K562 (cell line): Measurements from ENCODE around the gene MYCBP. TPM values are rescaled to one million over a fixed set of nuclear protein-coding genes. Genes with fewer than 3 reads are reported as not detected.

Experiments
- ELF4 ChIP-seq: fragments of 450-650 bp; formaldehyde crosslinking; IDR thresholded peaks from 2 replicates; pipeline ENCODE4 v1.4.0; 2022; ENCODE audit warnings: missing genetic modification characterization
- EWSR1 ChIP-seq: fragments of 450-650 bp; IDR thresholded peaks from 2 replicates; pipeline ENCODE4 v1.6.1; 2018; ENCODE audit warnings: borderline replicate concordance, mild to moderate bottlenecking, low read depth, moderate library complexity; ENCODE audit not compliant: partially characterized antibody
- FOSL1 ChIP-seq: fragments of 200-800 bp; sonication (Bioruptor generic); conservative IDR thresholded peaks from 2 replicates; pipeline ENCODE4 v1.6.1; 2016; ENCODE audit warnings: missing genetic modification characterization, missing compliant biosample characterization
- HCFC1 ChIP-seq: IDR thresholded peaks from 2 replicates; pipeline ENCODE4 v1.6.1; 2012; ENCODE audit warnings: low read depth, low read length, improper control_type of control experiment
- KAT8 ChIP-seq: fragments of 450-650 bp; IDR thresholded peaks from 2 replicates; pipeline ENCODE4 v1.6.1; 2016; ENCODE audit warnings: low read depth, mild to moderate bottlenecking
- KDM2B ChIP-seq: fragments of 250-450 bp; sonication (Bioruptor Pico); IDR thresholded peaks from 2 replicates; pipeline ENCODE4 v1.8.0; 2021; ENCODE audit warnings: mild to moderate bottlenecking, moderate library complexity
- LEF1 ChIP-seq: fragments of 450-650 bp; IDR thresholded peaks from 2 replicates; pipeline ENCODE4 v1.6.1; 2016; ENCODE audit warnings: mild to moderate bottlenecking
- MTA2 ChIP-seq: fragments of 450-650 bp; IDR thresholded peaks from 2 replicates; pipeline ENCODE4 v1.6.1; 2016; ENCODE audit warnings: low read depth
- MXD1 ChIP-seq: fragments of 250-450 bp; sonication (Bioruptor Pico); IDR thresholded peaks from 2 replicates; pipeline ENCODE4 v1.8.0; 2021; ENCODE audit warnings: borderline replicate concordance, mild to moderate bottlenecking, moderate library complexity; ENCODE audit not compliant: poor library complexity, severe bottlenecking
- NR1H2 ChIP-seq: sonication (generic); formaldehyde crosslinking; IDR thresholded peaks from 2 replicates; pipeline ENCODE4 v1.4.0; 2020; ENCODE audit warnings: mild to moderate bottlenecking, missing genetic modification reagents
- NUFIP1 ChIP-seq: fragments of 450-650 bp; IDR thresholded peaks from 2 replicates; pipeline ENCODE4 v1.6.1; 2018; ENCODE audit not compliant: partially characterized antibody
- PCBP2 ChIP-seq: fragments of 200-400 bp; formaldehyde crosslinking; IDR thresholded peaks from 2 replicates; pipeline ENCODE4 v1.6.1; 2018; ENCODE audit warnings: low read length, low read depth, mild to moderate bottlenecking, moderate library complexity; ENCODE audit not compliant: poor library complexity, severe bottlenecking
- SNIP1 ChIP-seq: fragments of 450-650 bp; IDR thresholded peaks from 2 replicates; pipeline ENCODE4 v1.7.1; 2017; ENCODE audit warnings: low read depth, mild to moderate bottlenecking
- SP2 ChIP-seq: IDR thresholded peaks from 2 replicates; pipeline ENCODE4 v1.6.1; 2011; ENCODE audit warnings: mild to moderate bottlenecking, low read depth, low read length, moderate library complexity; ENCODE audit not compliant: poor library complexity, severe bottlenecking; ENCODE audit errors: extremely low read depth
- WHSC1 ChIP-seq: IDR thresholded peaks from one replicate; pipeline ENCODE4 v1.6.1; 2012; ENCODE audit warnings: low read length, control low read depth, inconsistent platforms
- XRCC4 ChIP-seq: IDR thresholded peaks from one replicate; pipeline ENCODE4 v1.6.1; 2011; ENCODE audit not compliant: insufficient read depth, insufficient read length; ENCODE audit errors: extremely low read depth
- ZNF12 ChIP-seq: sonication (generic); formaldehyde crosslinking; IDR thresholded peaks from 2 replicates; pipeline ENCODE4 v1.4.0; 2020; ENCODE audit warnings: mild to moderate bottlenecking, missing genetic modification reagents
- ZNF24 ChIP-seq: fragments of 450-650 bp; IDR thresholded peaks from 2 replicates; pipeline ENCODE4 v1.6.1; 2016
- ZNF444 ChIP-seq: fragments of 250-450 bp; sonication (Bioruptor Pico); IDR thresholded peaks from 2 replicates; pipeline ENCODE4 v1.4.0; 2020; ENCODE audit warnings: mild to moderate bottlenecking, moderate library complexity
- ZNF584 ChIP-seq: fragments of 200-800 bp; sonication (Bioruptor generic); IDR thresholded peaks from 2 replicates; pipeline ENCODE4 v1.6.1; 2016; ENCODE audit warnings: low read depth, mild to moderate bottlenecking, missing genetic modification characterization, missing compliant biosample characterization
- ZNF717 ChIP-seq: fragments of 250-450 bp; sonication (Bioruptor Pico); IDR thresholded peaks from 2 replicates; pipeline ENCODE4 v1.5.0; 2021
- ZNF778 ChIP-seq: fragments of 450-650 bp; formaldehyde crosslinking; IDR thresholded peaks from 2 replicates; pipeline ENCODE4 v1.4.0; 2020; ENCODE audit warnings: mild to moderate bottlenecking, moderate library complexity
- polyA plus RNA-seq, 8 experiments: library from polyadenylated mRNA; depleted of rRNA in 4 of 8; stranded (reverse) in 5 of 8; unstranded in 3 of 8; fragments of >200 nt; fragmentation: Nextera tagmentation in 2 of 8; fragmentation: Illumina TruSeq in 1 of 8; extraction: Ambion mirVana in 2 of 8; extraction: Trizol in 1 of 8; gene quantifications; 2 replicates each; pipeline versions ENCODE4 v1.2.1 to v1.2.3, GENCODE V29; 2011 to 2014; ENCODE audit warnings: inconsistent platforms in 1 of 8, missing spikeins in 1 of 8
- total RNA-seq, 7 experiments: library from RNA; depleted of rRNA in 6 of 7; stranded (reverse); fragments of >200 nt in 6 of 7; fragmentation: Illumina TruSeq in 2 of 7; extraction: Trizol in 2 of 7; gene quantifications; 2 replicates each; pipeline versions ENCODE4 v1.2.1 to v1.2.3, GENCODE V29; 2011 to 2021; ENCODE audit warnings: low replicate concordance in 1 of 7
- TF ChIP-seq, protein P1 (sequence below): fragments of 250-450 bp; sonication (Bioruptor Pico); IDR thresholded peaks from 2 replicates; pipeline ENCODE4 v1.8.0; 2022; ENCODE audit warnings: inconsistent platforms
- TF ChIP-seq, protein P2 (sequence below): fragments of 450-650 bp; IDR thresholded peaks from 2 replicates; pipeline ENCODE4 v1.6.1; 2017; ENCODE audit warnings: antibody characterized with exemption, mild to moderate bottlenecking

Gene MYCBP
- total and polyA plus RNA-seq, 9 of the 15 experiments (the other 6 are each of a cell fraction or from before 2014, with no cell fraction given), result 32.3 to 253 (median 72.9) TPM

GRCh38 chr1:38858833-38859560 lies 14.2 kb downstream of the MYCBP start (continued):
- no peak for TF ChIP-seq ZNF584 (CRISPR knock-in tag)
- TF ChIP-seq NUFIP1, result no peak
- TF ChIP-seq, protein P1, sequence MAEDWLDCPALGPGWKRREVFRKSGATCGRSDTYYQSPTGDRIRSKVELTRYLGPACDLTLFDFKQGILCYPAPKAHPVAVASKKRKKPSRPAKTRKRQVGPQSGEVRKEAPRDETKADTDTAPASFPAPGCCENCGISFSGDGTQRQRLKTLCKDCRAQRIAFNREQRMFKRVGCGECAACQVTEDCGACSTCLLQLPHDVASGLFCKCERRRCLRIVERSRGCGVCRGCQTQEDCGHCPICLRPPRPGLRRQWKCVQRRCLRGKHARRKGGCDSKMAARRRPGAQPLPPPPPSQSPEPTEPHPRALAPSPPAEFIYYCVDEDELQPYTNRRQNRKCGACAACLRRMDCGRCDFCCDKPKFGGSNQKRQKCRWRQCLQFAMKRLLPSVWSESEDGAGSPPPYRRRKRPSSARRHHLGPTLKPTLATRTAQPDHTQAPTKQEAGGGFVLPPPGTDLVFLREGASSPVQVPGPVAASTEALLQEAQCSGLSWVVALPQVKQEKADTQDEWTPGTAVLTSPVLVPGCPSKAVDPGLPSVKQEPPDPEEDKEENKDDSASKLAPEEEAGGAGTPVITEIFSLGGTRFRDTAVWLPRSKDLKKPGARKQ (CRISPR knock-in tag), result no peak
- TF ChIP-seq ELF4, result no peak
- no peak for TF ChIP-seq ZNF444 (CRISPR knock-in tag)
- no peak for TF ChIP-seq FOSL1
- TF ChIP-seq ZNF12, result peak; percentile 33; the same call in 1 of the 2 replicates
- no peak for TF ChIP-seq ZNF778 (CRISPR knock-in tag)
- no peak for TF ChIP-seq MTA2
- no peak for TF ChIP-seq SNIP1
- TF ChIP-seq EWSR1, result no peak
- no peak for TF ChIP-seq KAT8
- TF ChIP-seq WHSC1, result no peak
- TF ChIP-seq NR1H2 (CRISPR knock-in tag), result no peak
- TF ChIP-seq, protein P2, sequence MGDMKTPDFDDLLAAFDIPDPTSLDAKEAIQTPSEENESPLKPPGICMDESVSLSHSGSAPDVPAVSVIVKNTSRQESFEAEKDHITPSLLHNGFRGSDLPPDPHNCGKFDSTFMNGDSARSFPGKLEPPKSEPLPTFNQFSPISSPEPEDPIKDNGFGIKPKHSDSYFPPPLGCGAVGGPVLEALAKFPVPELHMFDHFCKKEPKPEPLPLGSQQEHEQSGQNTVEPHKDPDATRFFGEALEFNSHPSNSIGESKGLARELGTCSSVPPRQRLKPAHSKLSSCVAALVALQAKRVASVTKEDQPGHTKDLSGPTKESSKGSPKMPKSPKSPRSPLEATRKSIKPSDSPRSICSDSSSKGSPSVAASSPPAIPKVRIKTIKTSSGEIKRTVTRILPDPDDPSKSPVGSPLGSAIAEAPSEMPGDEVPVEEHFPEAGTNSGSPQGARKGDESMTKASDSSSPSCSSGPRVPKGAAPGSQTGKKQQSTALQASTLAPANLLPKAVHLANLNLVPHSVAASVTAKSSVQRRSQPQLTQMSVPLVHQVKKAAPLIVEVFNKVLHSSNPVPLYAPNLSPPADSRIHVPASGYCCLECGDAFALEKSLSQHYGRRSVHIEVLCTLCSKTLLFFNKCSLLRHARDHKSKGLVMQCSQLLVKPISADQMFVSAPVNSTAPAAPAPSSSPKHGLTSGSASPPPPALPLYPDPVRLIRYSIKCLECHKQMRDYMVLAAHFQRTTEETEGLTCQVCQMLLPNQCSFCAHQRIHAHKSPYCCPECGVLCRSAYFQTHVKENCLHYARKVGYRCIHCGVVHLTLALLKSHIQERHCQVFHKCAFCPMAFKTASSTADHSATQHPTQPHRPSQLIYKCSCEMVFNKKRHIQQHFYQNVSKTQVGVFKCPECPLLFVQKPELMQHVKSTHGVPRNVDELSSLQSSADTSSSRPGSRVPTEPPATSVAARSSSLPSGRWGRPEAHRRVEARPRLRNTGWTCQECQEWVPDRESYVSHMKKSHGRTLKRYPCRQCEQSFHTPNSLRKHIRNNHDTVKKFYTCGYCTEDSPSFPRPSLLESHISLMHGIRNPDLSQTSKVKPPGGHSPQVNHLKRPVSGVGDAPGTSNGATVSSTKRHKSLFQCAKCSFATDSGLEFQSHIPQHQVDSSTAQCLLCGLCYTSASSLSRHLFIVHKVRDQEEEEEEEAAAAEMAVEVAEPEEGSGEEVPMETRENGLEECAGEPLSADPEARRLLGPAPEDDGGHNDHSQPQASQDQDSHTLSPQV, result no peak
- TF ChIP-seq PCBP2, result no peak
- no peak for TF ChIP-seq ZNF717 (CRISPR knock-in tag)
- peak; percentile 92; the same call in 1 of the 2 replicates for TF ChIP-seq KDM2B (CRISPR knock-in tag)
- TF ChIP-seq LEF1, result no peak
- no peak for TF ChIP-seq ZNF24
- TF ChIP-seq MXD1 (CRISPR knock-in tag), result no peak
- no peak for TF ChIP-seq XRCC4
- TF ChIP-seq SP2, result no peak
- TF ChIP-seq HCFC1, result no peak
